ENCODE results near the gene TGIF2. TPM values are rescaled to one million over a fixed set of nuclear protein-coding genes. Genes with fewer than 3 reads are reported as not detected.
A peak's percentile ranks its signal among the peaks of the same experiment; 100 is the strongest.

Gene TGIF2
- total and polyA plus RNA-seq, 2 of the 8 experiments (the other 6 are each of a cell fraction or from before 2014, with no cell fraction given), result 49.7 to 76.7 TPM

DNA sequence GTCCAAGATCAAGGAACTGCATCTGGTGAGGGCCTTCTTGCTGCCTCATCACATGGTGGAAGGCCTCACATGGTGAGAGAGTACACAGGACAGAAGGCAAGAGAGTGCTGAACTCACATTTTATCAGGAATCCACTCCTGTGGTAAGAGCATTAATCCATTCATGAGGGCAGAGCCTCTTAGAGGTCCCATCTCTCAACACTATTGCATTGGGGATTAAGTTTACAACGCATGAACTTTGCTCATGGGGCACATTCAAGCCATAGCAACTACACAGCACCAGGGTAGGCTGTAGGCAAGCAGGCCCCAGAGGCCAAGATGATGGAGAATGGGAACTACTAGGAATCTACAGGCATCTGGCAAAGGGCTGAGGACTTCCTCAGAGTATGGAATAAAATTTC, 10.0 kb upstream of the TGIF2 start:
- POLR2A ChIA-PET (ENCODE audit: partially characterized antibody), result interaction anchor here (0.6 to 1.8 kb wide), 3 partner anchors 35 to 524 kb away, joined by 3 to 5 read pairs (median 3); partner anchors contain the start of gene RAB5IF
- TF ChIP-seq POLR2A (IDR thresholded peaks at IDR 0.05; ENCODE audit: control extremely low read depth in 1 of 2, low read depth in 2 of 2, low read length in 2 of 2) (no peak), GTF2F1 (IDR thresholded peaks at IDR 0.05; ENCODE audit: borderline replicate concordance, low read depth, low read length) (no peak)

More for the DNA sequence above, 10.0 kb upstream of the TGIF2 start:
- H2AK5ac ChIP-seq (ENCODE audit: low read depth, low read length), result 0 out of 2 replicates have a peak overlapping the region, but pooled peaks have one; percentile 6
- no peaks in the 10 kb centered on the region for H3K27me3 ChIP-seq (replicated peaks in 1 of 4; ENCODE audit: control insufficient read depth in 3 of 4, extremely low read depth in 1 of 4, insufficient read depth in 3 of 4, low read length in 3 of 4)
- peaks cover 5% of the 10 kb centered on the region; the same call in 1 of the 2 replicates for H3K23me2 ChIP-seq (ENCODE audit: low read depth, low read length)
- H3K36me3 ChIP-seq (ENCODE audit: control insufficient read depth in 2 of 4, insufficient read depth in 4 of 4, low read length in 3 of 4), result no peaks in the 10 kb centered on the region; a peak in 1 of 8 replicates
- no peak overlapping the region for H2AFZ ChIP-seq (ENCODE audit: low read length)
- H3K4ac ChIP-seq (replicated peaks; ENCODE audit: insufficient read length, low read depth, low read length), result no peak overlapping the region
- peak overlapping the region; percentile 12 for H2BK120ac ChIP-seq (replicated peaks; ENCODE audit: low read depth, low read length)
- no peak overlapping the region for H3K4me3 ChIP-seq (ENCODE audit: extremely low read depth in 1 of 4, insufficient read depth in 2 of 4, low read depth in 3 of 4, low read length in 4 of 4)
- no peak overlapping the region for H3K9ac ChIP-seq (replicated peaks in 1 of 4; ENCODE audit: extremely low read depth in 1 of 4, low read depth in 3 of 4, low read length in 3 of 4)
- no peak overlapping the region for H3K14ac ChIP-seq (ENCODE audit: insufficient read length)
- H2BK20ac ChIP-seq (ENCODE audit: low read length), result no peak overlapping the region; the same call in 1 of the 2 replicates
- 83% methylated on average over 1 of the region's 1 CpG; no CpG with 5 or more reads in 1 of the 2 experiments for WGBS, 2 experiments (ENCODE audit: extremely low coverage in 1 of 2, insufficient coverage in 1 of 2, insufficient read length in 1 of 2, insufficient replicate concordance in 2 of 2, low coverage in 1 of 2, low lambda C conversion rate in 2 of 2, missing lambda C conversion rate in 1 of 2)
- peak overlapping the region; percentile 55; the same call in 1 of the 2 replicates for H3K18ac ChIP-seq (ENCODE audit: extremely low read depth, low read length)
- no peak for DNase-seq (ENCODE audit: low read depth in 1 of 2, low spot score in 2 of 2)
- H3K9me3 ChIP-seq (ENCODE audit: insufficient read depth in 2 of 2, low read depth in 1 of 2, low read length in 1 of 2), result peaks cover 0 to 4% of the 10 kb centered on the region in 2 experiments; a peak in 1 of 4 replicates
- no peak overlapping the region for H3K56ac ChIP-seq (replicated peaks; ENCODE audit: insufficient read length, low read depth, low read length)
- peak overlapping the region; percentile 5 for H2BK12ac ChIP-seq (ENCODE audit: low read depth, low read length)
- no peak overlapping the region for H4K8ac ChIP-seq (ENCODE audit: extremely low read depth, insufficient read depth, low read length)
- H4K5ac ChIP-seq (ENCODE audit: insufficient read length, low read depth, low read length), result peak overlapping the region; percentile 31
- no peak overlapping the region; the same call in 1 of the 2 replicates for H2BK5ac ChIP-seq (ENCODE audit: low read depth, low read length)
- H3K27ac ChIP-seq (ENCODE audit: low read depth, low read length), result no peak overlapping the region
- H3K4me2 ChIP-seq (ENCODE audit: insufficient read depth in 1 of 2, low read depth in 2 of 2, low read length in 2 of 2), result peak overlapping the region in 1 of 2 experiments; percentile 63; a peak in 2 of 4 replicates
- H2BK15ac ChIP-seq (ENCODE audit: low read length), result no peak overlapping the region; the same call in 1 of the 2 replicates
- peak overlapping the region; percentile 7 for H4K91ac ChIP-seq (replicated peaks; ENCODE audit: insufficient read length, low read length)
- H4K20me1 ChIP-seq (replicated peaks in 1 of 2; ENCODE audit: control insufficient read depth in 1 of 2, insufficient read depth in 2 of 2, low read length in 2 of 2), result no peaks in the 10 kb centered on the region
- H3K4me1 ChIP-seq (replicated peaks in 1 of 4; ENCODE audit: control insufficient read depth in 3 of 4, insufficient read depth in 4 of 4, low read length in 3 of 4), result peaks cover 6 to 9% (median 8%) of the 10 kb centered on the region in 4 experiments
- no peaks in the 10 kb centered on the region; the same call in 1 of the 2 replicates for H3K79me1 ChIP-seq (ENCODE audit: low read depth, low read length)
- FAIRE-seq, result no peak
- H3K79me2 ChIP-seq (ENCODE audit: control insufficient read depth in 1 of 2, insufficient read depth in 2 of 2, low read length in 2 of 2), result peaks cover 6 to 7% of the 10 kb centered on the region in 2 experiments; a peak in 1 of 4 replicates
- H3K23ac ChIP-seq (ENCODE audit: insufficient read length), result no peak overlapping the region
- CTCF ChIA-PET (ENCODE audit: partially characterized antibody), result interaction anchor here (1.1 to 3.4 kb wide), 3 partner anchors 15 to 61 kb away, joined by 3 to 13 read pairs (median 4); no protein-coding TSS in a partner anchor
